Activated naive CD4-positive, alpha-beta T cell treated with anti-CD3 and anti-CD28 coated beads, Interleukin-2, amount 50 U/mL, for 16 hours (primary cell): ENCODE data around the gene KCNJ9.

Experiments used
- DNase-seq: peaks from one replicate; pipeline ENCODE4 v3.0.0-alpha.2; 2020

KCNJ9 gene

GRCh38 chr1:160127865-160128523 is 46.7 kb downstream of the KCNJ9 start:
- no peak for DNase-seq

GRCh38 chr1:160128636-160129035 is 47.3 kb downstream of the KCNJ9 start:
- DNase-seq: no peak

- no peak for DNase-seq
These were observed 47.7 kb downstream of the KCNJ9 start for GRCh38 chr1:160129046-160129445.

- no peak for DNase-seq
These were observed 48.2 kb downstream of the KCNJ9 start for GRCh38 chr1:160129558-160129957.

- no peak for DNase-seq
These were observed 48.6 kb downstream of the KCNJ9 start for GRCh38 chr1:160129966-160130365.

GRCh38 chr1:160130486-160130885 is 49.1 kb downstream of the KCNJ9 start:
- DNase-seq: no peak

GRCh38 chr1:160130939-160131338 is 49.6 kb downstream of the KCNJ9 start:
- no peak for DNase-seq

GRCh38 chr1:160131803-160132565 is 50.6 kb downstream of the KCNJ9 start:
- DNase-seq: no peak

- no peak for DNase-seq
These were observed 52.8 kb downstream of the KCNJ9 start for GRCh38 chr1:160133990-160134770.

GRCh38 chr1:160134791-160135572 is 53.6 kb downstream of the KCNJ9 start:
- DNase-seq: no peak

- no peak for DNase-seq
These were observed 55.0 kb downstream of the KCNJ9 start for GRCh38 chr1:160136121-160136925.

- DNase-seq: no peak
These were observed 55.5 kb downstream of the KCNJ9 start for GRCh38 chr1:160136926-160137200.

- DNase-seq: no peak
These were observed 56.0 kb downstream of the KCNJ9 start for GRCh38 chr1:160137216-160137862.

GRCh38 chr1:160139840-160140239 is 58.5 kb downstream of the KCNJ9 start:
- DNase-seq: no peak
